Liver (tissue), 9 donors: ENCODE measurements around the gene CCDC141. TPM values are rescaled to one million over a fixed set of nuclear protein-coding genes. Genes with fewer than 3 reads are reported as not detected.

Experiments
- DNase-seq: peaks from one replicate; pipeline ENCODE4 v3.0.0-alpha.2; 2017; ENCODE audit warnings: low spot score
- H3K27ac ChIP-seq, 2 donors: one replicate each; pipeline ENCODE4 v1.7.0; 2013; ENCODE audit warnings: inconsistent platforms in 2 of 2, low read length in 2 of 2, control low read depth in 1 of 2, low read depth in 1 of 2, mild to moderate bottlenecking in 1 of 2
- H3K27me3 ChIP-seq, 4 donors: one replicate each; pipeline versions ENCODE4 v1.6.1 to v1.7.0; 2013; ENCODE audit warnings: low read length in 3 of 4, inconsistent platforms in 1 of 4, mild to moderate bottlenecking in 1 of 4, moderate library complexity in 1 of 4; ENCODE audit not compliant: control insufficient read depth in 4 of 4, insufficient read depth in 4 of 4
- H3K36me3 ChIP-seq, 4 donors: one replicate each; pipeline versions ENCODE4 v1.6.1 to v1.7.0; 2013; ENCODE audit warnings: low read length in 3 of 4, mild to moderate bottlenecking in 3 of 4, low read depth in 1 of 4, moderate library complexity in 1 of 4; ENCODE audit not compliant: control insufficient read depth in 4 of 4, insufficient read depth in 3 of 4
- H3K4me1 ChIP-seq, 4 donors: one replicate each; pipeline versions ENCODE4 v1.6.1 to v1.7.0; 2013; ENCODE audit warnings: low read length in 3 of 4, mild to moderate bottlenecking in 3 of 4, moderate library complexity in 1 of 4; ENCODE audit not compliant: control insufficient read depth in 4 of 4, insufficient read depth in 4 of 4
- H3K4me3 ChIP-seq, 3 donors: one replicate each; pipeline versions ENCODE4 v1.6.1 to v1.7.0; 2013; ENCODE audit warnings: low read length in 3 of 3, control low read depth in 1 of 3, low read depth in 1 of 3, mild to moderate bottlenecking in 1 of 3
- H3K9ac ChIP-seq, 2 donors: one replicate each; pipeline ENCODE4 v1.7.0; 2013; ENCODE audit warnings: low read length in 2 of 2, mild to moderate bottlenecking in 2 of 2, moderate library complexity in 2 of 2, control low read depth in 1 of 2, low read depth in 1 of 2
- H3K9me3 ChIP-seq, 4 donors: one replicate each; pipeline versions ENCODE4 v1.6.1 to v1.7.0; 2013; ENCODE audit warnings: low read length in 3 of 4; ENCODE audit not compliant: control insufficient read depth in 4 of 4
- NR2F2 ChIP-seq: IDR thresholded peaks from 2 replicates; pipeline ENCODE4 v1.6.1; 2016; ENCODE audit warnings: antibody characterized with exemption
- REST ChIP-seq: IDR thresholded peaks from 2 replicates; pipeline ENCODE4 v1.6.1; 2016; ENCODE audit warnings: antibody characterized with exemption, mild to moderate bottlenecking
- SP1 ChIP-seq: IDR thresholded peaks from 2 replicates; pipeline ENCODE4 v1.6.1; 2018; ENCODE audit warnings: antibody characterized with exemption, mild to moderate bottlenecking
- WGBS: extraction: QIAGEN DNeasy Blood & Tissue Kit; methylation state at CpG from one replicate; pipeline ENCODE4 v1.1.7; 2013; 5-methylcytosine and 5-hydroxymethylcytosine counted together
- polyA plus RNA-seq, 2 donors: library from polyadenylated mRNA; stranded (reverse) in 1 of 2; unstranded in 1 of 2; fragments of 200-250 nt in 1 of 2; fragments of >200 nt in 1 of 2; fragmentation: Nextera tagmentation in 1 of 2; extraction: Ambion mirVana in 1 of 2; gene quantifications; one replicate each; pipeline versions ENCODE4 v1.2.1 to v1.2.3, GENCODE V29; 2013 to 2015
- total RNA-seq, 2 donors: library from RNA; depleted of rRNA; stranded (reverse); fragments of >200 nt; gene quantifications; one replicate each; pipeline ENCODE4 v1.2.3, GENCODE V29; 2014
- donor health status: healthy.
- donor health status: healthy.
- donor health status: healthy.
- donor health status: healthy.
- donor health status: healthy.

The CCDC141 gene
- total and polyA plus RNA-seq, 4 donors: 0.05 to 1.0 (median 0.39) TPM

DNA sequence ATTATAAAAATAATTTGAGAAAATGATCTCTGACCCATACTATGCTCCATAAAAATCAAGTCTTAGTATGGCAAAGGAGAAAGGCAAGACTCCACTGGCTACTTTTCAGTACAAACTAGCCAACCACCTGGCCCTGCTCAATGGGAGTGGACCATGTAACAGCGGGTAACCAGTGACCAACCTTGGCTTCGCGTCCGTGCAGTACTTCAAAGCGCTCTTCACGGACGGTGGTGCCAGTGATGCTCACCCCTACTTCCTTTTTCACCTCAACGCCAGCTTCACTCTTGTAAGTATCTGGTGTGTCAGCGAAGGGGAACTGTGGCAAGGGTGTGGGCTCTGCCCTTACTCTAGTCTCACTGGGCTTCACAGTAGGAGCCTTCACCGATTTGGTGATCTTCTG, 266.0 kb downstream of the CCDC141 start:
- TF ChIP-seq REST (no peak), SP1 (no peak)
- WGBS: 93% methylated on average over 10 of the region's 10 CpGs
- no peaks in the 10 kb centered on the region for H3K27me3 ChIP-seq
- H3K36me3 ChIP-seq: no peaks in the 10 kb centered on the region
- no peaks in the 10 kb centered on the region for H3K4me1 ChIP-seq
- no peak overlapping the region for H3K9ac ChIP-seq
- no peak overlapping the region for H3K27ac ChIP-seq
- no peaks in the 10 kb centered on the region for H3K9me3 ChIP-seq
- DNase-seq: no peak
- H3K4me3 ChIP-seq: no peak overlapping the region

DNA sequence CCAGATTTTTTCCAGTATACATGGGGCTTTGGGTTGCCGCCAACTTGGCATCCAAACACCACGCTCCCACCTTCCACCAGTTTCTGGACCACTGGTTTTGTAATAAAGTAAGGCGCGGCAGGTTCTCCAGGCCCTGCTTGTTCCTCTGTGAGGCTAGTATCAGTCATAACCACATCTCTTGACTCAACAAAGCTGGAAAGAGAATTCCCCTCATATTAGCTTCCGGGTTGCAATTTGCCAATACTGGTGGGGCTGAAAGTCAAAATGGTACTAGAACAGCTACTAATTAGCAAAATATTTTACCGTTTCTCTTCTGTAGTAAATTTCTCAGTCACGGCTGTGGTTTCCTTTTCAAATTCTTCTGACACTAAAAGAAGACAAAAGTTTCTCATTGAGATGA, 267.7 kb downstream of the CCDC141 start:
- Histone ChIP-seq H3K27ac (no peak overlapping the region), H3K4me1 (no peaks in the 10 kb centered on the region), H3K36me3 (no peaks in the 10 kb centered on the region), H3K27me3 (no peaks in the 10 kb centered on the region), H3K9ac (no peak overlapping the region), H3K4me3 (no peak overlapping the region), H3K9me3 (no peaks in the 10 kb centered on the region)
- 94% methylated on average over 7 of the region's 7 CpGs for WGBS
- TF ChIP-seq NR2F2: no peak
- DNase-seq: no peak

Other genes starting within 250 kb of the CCDC141 start
- 1 to 10 TPM in 1 of 2 donors, under 1 TPM in 1; 0.28 to 3.0 TPM for gene TTN, start 242.7 kb downstream of the CCDC141 start, total RNA-seq
- gene TTN, start 242.7 kb downstream of the CCDC141 start, polyA plus RNA-seq: 1 to 10 TPM in 1 of 2 donors, under 1 TPM in 1; 0.01 to 1.3 TPM
- 10 to 100 TPM in 1 of 2 donors, 1 to 10 TPM in 1; 8.3 to 10.1 TPM for gene SESTD1, start 214.7 kb upstream of the CCDC141 start, total RNA-seq
- gene SESTD1, start 214.7 kb upstream of the CCDC141 start, polyA plus RNA-seq: 1 to 10 TPM; 6.3 to 6.5 TPM